HG02970 (cell line): ENCODE measurements around the gene EFCAB14.
"Not testable (repeated sequence)": the region's sequence is repeated elsewhere in the genome, so short reads cannot be mapped to it uniquely, and the experiment has no call there.

ENCODE experiments used
- ATAC-seq: cut with Tn5 transposase; IDR thresholded peaks from one replicate; pipeline ENCODE4 v1.9.1; 2021; ENCODE audit warnings: mild to moderate bottlenecking, moderate library complexity, moderate number of reproducible peaks; ENCODE audit not compliant: unreplicated experiment, low FRiP score

EFCAB14 gene

GRCh38 chr1:46724991-46725735 lies 6.2 kb upstream of the EFCAB14 start:
- ATAC-seq, result no peak

- ATAC-seq, result no peak
Observed at GRCh38 chr1:46723901-46724300, 5.0 kb upstream of the EFCAB14 start.

- ATAC-seq, result no peak
Observed at GRCh38 chr1:46721686-46722205, 2.8 kb upstream of the EFCAB14 start.

GRCh38 chr1:46721204-46721603 lies 2.3 kb upstream of the EFCAB14 start:
- ATAC-seq, result no peak

GRCh38 chr1:46720319-46720718 lies 1.4 kb upstream of the EFCAB14 start:
- ATAC-seq, result not testable (repeated sequence)

- no peak for ATAC-seq
Observed at GRCh38 chr1:46719689-46720088, 775 bp upstream of the EFCAB14 start.

- no peak for ATAC-seq
Observed at GRCh38 chr1:46718340-46718726, 581 bp downstream of the EFCAB14 start.

GRCh38 chr1:46717654-46718053 lies 1.3 kb downstream of the EFCAB14 start:
- no peak for ATAC-seq

GRCh38 chr1:46714976-46715375 lies 3.9 kb downstream of the EFCAB14 start:
- no peak for ATAC-seq

GRCh38 chr1:46708121-46708520 lies 10.8 kb downstream of the EFCAB14 start:
- ATAC-seq, result no peak

- ATAC-seq, result no peak
Observed at GRCh38 chr1:46705408-46705807, 13.5 kb downstream of the EFCAB14 start.

GRCh38 chr1:46703927-46704641 lies 14.8 kb downstream of the EFCAB14 start:
- ATAC-seq, result no peak

GRCh38 chr1:46699666-46700065 lies 19.2 kb downstream of the EFCAB14 start:
- ATAC-seq, result no peak

GRCh38 chr1:46697053-46697452 lies 21.9 kb downstream of the EFCAB14 start:
- ATAC-seq, result no peak

- not testable (repeated sequence) for ATAC-seq
Observed at GRCh38 chr1:46694676-46695075, 24.2 kb downstream of the EFCAB14 start.

GRCh38 chr1:46692811-46693770 lies 25.8 kb downstream of the EFCAB14 start:
- ATAC-seq, result no peak

- no peak for ATAC-seq
Observed at GRCh38 chr1:46691997-46692790, 26.7 kb downstream of the EFCAB14 start.

GRCh38 chr1:46690931-46691421 lies 27.9 kb downstream of the EFCAB14 start:
- ATAC-seq, result no peak

GRCh38 chr1:46689897-46690296 lies 29.0 kb downstream of the EFCAB14 start:
- ATAC-seq, result no peak

GRCh38 chr1:46689356-46689755 lies 29.6 kb downstream of the EFCAB14 start:
- no peak for ATAC-seq
